ENCODE results near the gene PPP2R5C.
A peak's percentile ranks its signal among the peaks of the same experiment; 100 is the strongest.

PPP2R5C gene

DNA sequence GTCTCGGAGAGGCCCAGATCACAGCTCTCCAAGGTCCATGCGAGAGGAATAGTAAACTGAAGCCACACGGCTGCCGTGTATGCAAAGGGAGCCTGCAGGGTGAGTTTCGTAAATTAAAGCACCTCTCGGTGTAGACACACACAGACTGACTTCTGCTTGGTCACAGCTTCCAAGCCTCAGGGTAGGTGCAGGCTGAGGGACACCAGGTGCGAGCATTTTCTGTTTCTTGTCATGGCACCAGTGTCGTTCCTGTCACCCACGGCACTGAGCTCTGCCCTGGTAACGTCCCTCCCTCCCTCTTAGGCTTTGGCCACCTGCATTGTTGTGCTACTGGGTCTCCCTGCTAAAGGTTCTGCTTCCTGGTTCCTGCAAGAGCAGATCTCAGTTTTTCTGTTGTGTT is 126.7 kb downstream of the PPP2R5C start:
- H3K27ac ChIP-seq, result no peak overlapping the region
- TF ChIP-seq, protein P1, sequence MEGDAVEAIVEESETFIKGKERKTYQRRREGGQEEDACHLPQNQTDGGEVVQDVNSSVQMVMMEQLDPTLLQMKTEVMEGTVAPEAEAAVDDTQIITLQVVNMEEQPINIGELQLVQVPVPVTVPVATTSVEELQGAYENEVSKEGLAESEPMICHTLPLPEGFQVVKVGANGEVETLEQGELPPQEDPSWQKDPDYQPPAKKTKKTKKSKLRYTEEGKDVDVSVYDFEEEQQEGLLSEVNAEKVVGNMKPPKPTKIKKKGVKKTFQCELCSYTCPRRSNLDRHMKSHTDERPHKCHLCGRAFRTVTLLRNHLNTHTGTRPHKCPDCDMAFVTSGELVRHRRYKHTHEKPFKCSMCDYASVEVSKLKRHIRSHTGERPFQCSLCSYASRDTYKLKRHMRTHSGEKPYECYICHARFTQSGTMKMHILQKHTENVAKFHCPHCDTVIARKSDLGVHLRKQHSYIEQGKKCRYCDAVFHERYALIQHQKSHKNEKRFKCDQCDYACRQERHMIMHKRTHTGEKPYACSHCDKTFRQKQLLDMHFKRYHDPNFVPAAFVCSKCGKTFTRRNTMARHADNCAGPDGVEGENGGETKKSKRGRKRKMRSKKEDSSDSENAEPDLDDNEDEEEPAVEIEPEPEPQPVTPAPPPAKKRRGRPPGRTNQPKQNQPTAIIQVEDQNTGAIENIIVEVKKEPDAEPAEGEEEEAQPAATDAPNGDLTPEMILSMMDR (conservative IDR thresholded peaks at IDR 0.05), result no peak

DNA sequence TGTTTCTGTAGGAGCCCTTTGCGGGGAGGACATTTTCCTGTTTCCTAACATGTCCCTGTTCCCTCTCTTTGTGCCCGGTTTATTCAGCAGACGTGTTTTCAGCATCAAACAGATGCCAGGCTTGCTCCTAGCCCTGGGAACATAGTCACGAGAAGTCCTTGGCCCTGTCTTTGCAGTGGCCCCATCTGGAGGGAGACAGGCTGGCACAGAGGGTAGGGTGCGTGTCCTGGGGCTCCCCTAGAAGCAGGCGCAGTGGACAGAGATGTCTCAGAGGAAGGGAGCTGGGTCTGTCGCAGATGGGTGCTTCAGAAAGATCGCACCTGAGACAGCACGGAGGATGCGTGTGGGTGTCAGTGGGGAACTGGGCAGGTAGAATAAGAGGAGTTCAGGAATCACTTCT is 127.9 kb downstream of the PPP2R5C start:
- no peak overlapping the region for H3K27ac ChIP-seq
- TF ChIP-seq, protein P1 (conservative IDR thresholded peaks at IDR 0.05), result no peak

GRCh38 chr14:101889898-101890297 is 128.4 kb downstream of the PPP2R5C start:
- TF ChIP-seq, protein P1 (conservative IDR thresholded peaks at IDR 0.05), result peak; percentile 42; the same call in 1 of the 2 replicates

GRCh38 chr14:101891471-101891870 is 130.0 kb downstream of the PPP2R5C start:
- TF ChIP-seq, protein P1 (conservative IDR thresholded peaks at IDR 0.05), result no peak
- no peak overlapping the region for H3K27ac ChIP-seq

More at GRCh38 chr14:101889898-101890297, 128.4 kb downstream of the PPP2R5C start:
- H3K27ac ChIP-seq, result no peak overlapping the region

DNA sequence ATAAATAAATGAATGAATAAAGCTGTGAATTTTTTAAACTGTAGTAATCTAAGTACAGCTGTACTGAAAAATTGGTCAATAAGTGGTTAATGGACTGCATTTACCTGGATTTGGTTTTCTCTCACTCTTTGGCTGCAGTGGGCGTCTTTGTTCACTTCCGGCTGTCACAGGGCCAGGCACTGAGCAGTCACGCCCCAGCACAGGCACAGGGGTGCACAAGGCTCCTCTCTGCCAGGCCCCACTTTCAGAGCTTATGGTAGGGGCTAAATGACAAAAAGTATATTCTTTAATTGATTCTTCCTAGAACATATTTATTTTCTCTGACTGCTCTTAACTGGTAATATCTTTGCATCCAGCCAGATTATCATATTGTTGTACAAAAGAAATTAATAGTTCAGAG is 132.2 kb downstream of the PPP2R5C start:
- TF ChIP-seq, protein P1 (conservative IDR thresholded peaks at IDR 0.05), result no peak
- no peak overlapping the region for H3K27ac ChIP-seq

- TF ChIP-seq, protein P1 (conservative IDR thresholded peaks at IDR 0.05), result no peak
- no peak overlapping the region for H3K27ac ChIP-seq
Observed at GRCh38 chr14:101894365-101895081, 133.0 kb downstream of the PPP2R5C start.

DNA sequence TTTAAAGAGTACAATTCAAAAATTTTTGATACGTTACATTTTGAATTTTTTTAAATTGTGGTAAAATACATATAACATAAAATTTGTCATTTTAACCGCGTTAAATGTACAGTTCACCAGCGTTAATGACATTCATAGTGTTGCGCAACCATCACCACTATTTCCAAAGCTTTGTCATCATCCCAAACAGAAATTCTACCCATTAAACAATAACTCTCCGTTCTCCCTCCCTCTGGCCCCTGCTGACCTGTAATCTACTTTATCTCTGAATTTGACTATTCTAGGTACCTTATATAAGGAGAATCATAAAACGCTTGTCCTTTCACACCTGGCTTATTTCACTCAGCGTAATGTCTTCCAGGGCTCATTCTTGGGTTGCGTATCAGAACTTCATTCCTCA is 133.7 kb downstream of the PPP2R5C start:
- no peak overlapping the region for H3K27ac ChIP-seq
- TF ChIP-seq, protein P1 (conservative IDR thresholded peaks at IDR 0.05), result no peak
